Left colon (tissue), 2 donors: ENCODE measurements around the gene GLT8D1. TPM values are rescaled to one million over a fixed set of nuclear protein-coding genes. Genes with fewer than 3 reads are reported as not detected.
"Not testable (repeated sequence)": the region's sequence is repeated elsewhere in the genome, so short reads cannot be mapped to it uniquely, and the experiment has no call there.

Experiments
- ATAC-seq: fragments of 200-7000 bp; cut with Tn5 transposase; one replicate; pipeline ENCODE4 v1.9.1; 2020; ENCODE audit warnings: mild to moderate bottlenecking, moderate library complexity
- DNase-seq, 2 donors: peaks; one replicate each; pipeline ENCODE4 v3.0.0-alpha.2; 2020
- intact Hi-C, 2 donors: fragments of 100-400 bp; cut with DNase I in 1 of 2; cut with micrococcal nuclease in 1 of 2; formaldehyde crosslinking; loops; one replicate each; pipeline versions ENCODE4 v1.11.2 to v1.14.0; 2022; cut with DNase I, micrococcal nuclease
- total RNA-seq, 2 donors: library from RNA; stranded (reverse); fragmentation: NEBNext Ultra II Directional; extraction: Animal tissue kit (Norgen Biotek cat#: 25700); gene quantifications; one replicate each; pipeline ENCODE4 v1.2.1, GENCODE V29; 2021
- donor health status: DM: no; HTN: no; CAD: no.
- donor health status: DM: yes; HTN: yes; CAD: no.

GLT8D1 gene
- total RNA-seq, 2 donors from 2014 or later, result 27.8 to 29.0 TPM

- DNase-seq, result peak; percentile 94
- ATAC-seq, result peak; percentile 88
- intact Hi-C loops, result no loop called here
Observed at GRCh38 chr3:52685709-52686691, 19.6 kb downstream of the GLT8D1 start, which contains the start of the genes GNL3 and PBRM1. TSS of gene GNL3 (plus strand) at chr3:52686032. CDS start at chr3:52686093, 61 bp downstream. TSS of gene PBRM1 (minus strand) at chr3:52685913.

- intact Hi-C loops, result no loop called here
- DNase-seq (peak; percentile 82 to 87), ATAC-seq (peak; percentile 86)
Observed at GRCh38 chr3:52685285-52685708, 20.3 kb downstream of the GLT8D1 start.

DNA sequence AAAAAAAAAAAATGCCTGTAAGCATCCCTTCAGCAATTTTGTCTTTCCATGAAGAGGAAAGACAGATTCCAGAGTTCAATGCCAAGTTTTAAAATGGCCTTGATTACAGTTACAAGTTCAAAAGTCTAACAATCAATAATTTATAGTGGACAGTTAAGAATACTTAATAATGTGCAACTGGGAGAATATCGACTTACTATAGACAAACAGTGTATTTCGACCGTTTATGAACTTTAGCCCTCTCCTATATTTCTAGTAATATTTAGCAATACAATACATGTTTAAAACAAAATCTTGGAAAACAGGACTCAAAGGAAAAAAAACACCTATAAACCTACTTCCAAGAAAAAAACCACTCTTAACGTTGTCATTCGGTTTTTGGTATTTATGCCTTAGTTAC, 21.4 kb downstream of the GLT8D1 start:
- ATAC-seq (no peak), DNase-seq (no peak)
- intact Hi-C loops, result no loop called here

DNA sequence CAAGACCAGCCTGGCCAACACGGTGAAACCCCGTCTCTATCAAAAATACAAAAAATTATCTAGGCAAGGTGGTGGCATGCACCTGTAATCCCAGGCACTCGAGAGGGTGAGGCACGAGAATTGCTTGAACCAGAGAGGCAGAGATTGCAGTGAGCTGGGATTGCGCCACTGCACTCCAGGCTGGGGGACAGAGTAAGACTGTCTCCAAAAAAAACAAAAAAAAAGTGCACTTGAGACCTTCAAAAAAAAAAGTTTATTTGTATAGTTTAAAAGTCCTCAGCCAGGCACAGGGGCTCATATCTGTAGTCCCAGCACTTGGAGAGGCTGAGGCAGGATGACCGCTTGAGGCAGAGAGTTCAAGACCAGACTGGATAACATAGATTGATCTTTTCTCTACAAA, 22.0 kb downstream of the GLT8D1 start:
- DNase-seq (no peak), ATAC-seq (no peak)
- intact Hi-C loops, result no loop called here

- intact Hi-C loops, result no loop called here
- ATAC-seq (no peak), DNase-seq (no peak)
Observed at GRCh38 chr3:52682016-52682415, 23.6 kb downstream of the GLT8D1 start.

DNA sequence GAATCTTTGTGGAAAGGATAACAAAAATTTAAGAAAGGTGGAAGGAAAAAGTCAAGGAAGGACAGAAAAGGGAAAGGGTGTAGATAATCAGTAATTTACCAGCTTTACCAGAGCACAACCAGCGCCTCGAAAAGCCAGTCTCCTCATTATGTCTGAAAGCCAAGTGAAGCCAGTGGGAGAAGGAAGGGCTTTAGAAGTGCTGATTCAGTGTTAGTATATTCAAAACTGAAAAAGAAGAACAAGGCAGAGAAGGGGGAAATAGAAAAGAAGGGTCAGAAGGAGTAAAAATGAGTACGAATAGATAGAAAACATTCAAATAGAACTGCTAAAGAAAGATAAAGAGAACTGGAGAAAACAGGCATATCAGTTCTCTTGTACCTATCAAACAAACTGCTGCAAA, 24.0 kb downstream of the GLT8D1 start:
- intact Hi-C loops, result no loop called here
- ATAC-seq, result no peak
- no peak for DNase-seq

- ATAC-seq, result peak; percentile 35
- intact Hi-C loops, result no loop called here
- no peak for DNase-seq
Observed at GRCh38 chr3:52679811-52680210, 25.8 kb downstream of the GLT8D1 start.

- ATAC-seq (no peak), DNase-seq (no peak)
- intact Hi-C loops, result no loop called here
Observed at GRCh38 chr3:52679199-52679538, 26.4 kb downstream of the GLT8D1 start.

- DNase-seq (no peak), ATAC-seq (no peak)
Observed at GRCh38 chr3:52678265-52679198, 27.1 kb downstream of the GLT8D1 start.

GRCh38 chr3:52676201-52676600, 29.4 kb downstream of the GLT8D1 start:
- DNase-seq, intact Hi-C loops, ATAC-seq: not testable (repeated sequence)

More at GRCh38 chr3:52678265-52679198, 27.1 kb downstream of the GLT8D1 start:
- intact Hi-C loops, result no loop called here

GRCh38 chr3:52671676-52672075, 33.9 kb downstream of the GLT8D1 start:
- DNase-seq (no peak), ATAC-seq (no peak)
- intact Hi-C loops, result no loop called here

DNA sequence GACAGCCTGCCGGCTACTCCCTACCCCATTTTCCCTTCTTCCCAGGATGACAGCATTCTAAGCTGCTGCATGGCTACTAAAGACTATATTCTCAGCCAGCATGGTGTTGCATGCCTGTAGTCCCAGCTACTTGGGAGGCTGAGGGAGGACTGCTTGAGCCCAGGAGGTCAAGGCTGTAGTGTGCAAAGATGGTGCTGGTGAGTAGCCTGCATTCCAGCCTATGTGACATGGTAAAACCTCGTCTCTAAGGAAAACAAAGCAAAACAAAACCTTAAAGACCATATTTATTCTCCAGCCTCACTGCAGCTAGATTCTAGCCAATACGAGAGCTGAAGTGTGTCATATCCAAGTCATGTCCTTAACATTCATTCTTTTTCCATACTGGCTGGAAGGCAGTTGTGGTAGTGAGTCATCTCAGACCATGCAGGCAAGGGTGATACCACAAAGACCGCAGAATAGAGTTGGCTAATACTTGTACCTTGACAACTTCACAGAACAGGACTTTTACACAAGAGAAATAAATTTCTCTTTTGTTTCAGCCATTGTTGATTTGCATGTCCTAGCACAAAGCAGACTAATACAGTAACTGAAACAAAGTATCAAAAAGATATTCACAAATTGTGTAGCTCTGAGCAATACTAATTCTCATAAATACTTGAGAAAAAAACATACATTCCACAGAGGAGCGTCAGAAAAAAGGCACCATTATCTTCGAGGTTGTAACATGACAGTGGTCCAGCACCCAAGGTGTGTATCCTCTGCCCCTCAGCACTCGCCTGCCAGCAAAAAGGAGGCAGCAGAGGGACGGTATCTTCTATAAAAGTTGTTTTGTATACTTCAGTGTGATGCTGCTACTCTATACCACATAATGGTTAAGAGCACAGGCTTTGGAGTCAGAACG, 34.7 kb downstream of the GLT8D1 start:
- no peak for DNase-seq
- intact Hi-C loops, result no loop called here
- no peak for ATAC-seq

- DNase-seq (no peak), ATAC-seq (no peak)
- intact Hi-C loops, result no loop called here
Observed at GRCh38 chr3:52663098-52663497, 42.5 kb downstream of the GLT8D1 start.

GRCh38 chr3:52660046-52660445, 45.5 kb downstream of the GLT8D1 start:
- no peak for ATAC-seq
- intact Hi-C loops, result no loop called here
- DNase-seq, result no peak

GRCh38 chr3:52655895-52656294, 49.7 kb downstream of the GLT8D1 start:
- no peak for ATAC-seq
- intact Hi-C loops, result no loop called here
- no peak for DNase-seq

DNA sequence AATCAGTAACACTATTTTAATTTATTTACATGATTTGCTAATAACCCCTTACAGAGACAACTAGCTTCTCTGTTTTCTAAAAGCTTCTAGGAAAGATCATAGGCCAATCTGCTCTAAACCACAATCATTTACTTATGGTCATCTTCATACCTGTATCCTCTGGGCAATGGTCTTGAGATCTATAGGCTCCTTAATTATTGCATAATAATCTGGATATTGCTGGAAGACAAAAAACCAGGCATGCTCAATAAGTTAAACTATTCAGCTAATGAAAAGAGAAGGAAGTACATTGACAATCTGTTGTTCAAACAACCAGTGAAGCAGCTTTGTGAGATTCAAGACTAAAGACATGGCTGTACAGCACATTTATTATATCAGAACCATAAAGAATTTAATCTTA, 54.0 kb downstream of the GLT8D1 start:
- ATAC-seq, result no peak
- intact Hi-C loops, result no loop called here
- no peak for DNase-seq

GRCh38 chr3:52650439-52650838, 55.2 kb downstream of the GLT8D1 start:
- intact Hi-C loops, result no loop called here
- no peak for ATAC-seq
- DNase-seq, result no peak

DNA sequence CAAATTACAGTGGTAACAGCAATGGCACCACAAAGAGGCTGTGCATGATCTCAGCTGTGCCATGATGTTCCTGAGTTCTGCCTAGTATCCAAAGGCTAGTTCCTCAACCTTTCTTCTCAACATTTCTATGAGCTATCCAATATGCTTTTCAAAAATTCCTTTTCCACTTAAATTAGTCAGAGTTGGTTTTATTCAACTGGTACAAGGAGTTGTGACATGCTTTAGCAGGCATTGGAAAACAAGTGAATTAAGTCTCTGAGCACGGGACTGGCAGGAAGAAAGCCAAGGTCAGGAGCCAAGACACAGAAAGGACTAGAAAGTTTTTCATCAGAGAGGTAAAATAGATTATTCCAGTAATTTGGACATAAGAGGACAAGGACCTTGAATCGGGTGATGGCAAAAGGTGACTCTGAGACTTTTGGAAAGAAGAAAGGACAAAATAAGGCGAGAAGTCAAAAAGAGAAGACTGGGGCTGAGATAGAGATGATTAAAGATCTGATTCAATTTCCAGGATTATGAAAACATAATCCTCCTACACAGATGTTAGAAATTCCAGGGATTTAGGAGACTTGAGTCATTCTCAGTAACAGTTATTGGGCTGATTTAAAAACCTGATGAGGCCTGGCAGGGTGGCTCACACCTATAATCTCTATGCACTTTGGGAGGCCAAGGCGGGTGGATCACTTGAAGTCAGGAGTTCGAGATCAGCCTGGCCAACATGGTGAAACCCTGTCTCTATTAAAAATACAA, 56.0 kb downstream of the GLT8D1 start:
- no peak for ATAC-seq
- no peak for DNase-seq
- intact Hi-C loops, result no loop called here
